ENCODE results near the gene CELA2B. TPM values are rescaled to one million over a fixed set of nuclear protein-coding genes. Genes with fewer than 3 reads are reported as not detected.
"Not testable (repeated sequence)": the region's sequence is repeated elsewhere in the genome, so short reads cannot be mapped to it uniquely, and the experiment has no call there.

CELA2B gene
- total RNA-seq, 1 donor from 2014 or later, result not detected

- H3K4me3 ChIP-seq, result no peak overlapping the region
- no peak overlapping the region for H3K27ac ChIP-seq
- DNase-seq, result no peak
- intact Hi-C loops (cut with DNase I), result no loop called here
- no peaks in the 10 kb centered on the region for H3K27me3 ChIP-seq
- TF ChIP-seq, protein P1, sequence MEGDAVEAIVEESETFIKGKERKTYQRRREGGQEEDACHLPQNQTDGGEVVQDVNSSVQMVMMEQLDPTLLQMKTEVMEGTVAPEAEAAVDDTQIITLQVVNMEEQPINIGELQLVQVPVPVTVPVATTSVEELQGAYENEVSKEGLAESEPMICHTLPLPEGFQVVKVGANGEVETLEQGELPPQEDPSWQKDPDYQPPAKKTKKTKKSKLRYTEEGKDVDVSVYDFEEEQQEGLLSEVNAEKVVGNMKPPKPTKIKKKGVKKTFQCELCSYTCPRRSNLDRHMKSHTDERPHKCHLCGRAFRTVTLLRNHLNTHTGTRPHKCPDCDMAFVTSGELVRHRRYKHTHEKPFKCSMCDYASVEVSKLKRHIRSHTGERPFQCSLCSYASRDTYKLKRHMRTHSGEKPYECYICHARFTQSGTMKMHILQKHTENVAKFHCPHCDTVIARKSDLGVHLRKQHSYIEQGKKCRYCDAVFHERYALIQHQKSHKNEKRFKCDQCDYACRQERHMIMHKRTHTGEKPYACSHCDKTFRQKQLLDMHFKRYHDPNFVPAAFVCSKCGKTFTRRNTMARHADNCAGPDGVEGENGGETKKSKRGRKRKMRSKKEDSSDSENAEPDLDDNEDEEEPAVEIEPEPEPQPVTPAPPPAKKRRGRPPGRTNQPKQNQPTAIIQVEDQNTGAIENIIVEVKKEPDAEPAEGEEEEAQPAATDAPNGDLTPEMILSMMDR (IDR thresholded peaks at IDR 0.05), result no peak
- no peaks in the 10 kb centered on the region for H3K4me1 ChIP-seq
- H3K9me3 ChIP-seq, result no peaks in the 10 kb centered on the region
- no peak for ATAC-seq
- H3K36me3 ChIP-seq, result no peaks in the 10 kb centered on the region
These were observed 3.3 kb upstream of the CELA2B start for GRCh38 chr1:15472587-15472986.

DNA sequence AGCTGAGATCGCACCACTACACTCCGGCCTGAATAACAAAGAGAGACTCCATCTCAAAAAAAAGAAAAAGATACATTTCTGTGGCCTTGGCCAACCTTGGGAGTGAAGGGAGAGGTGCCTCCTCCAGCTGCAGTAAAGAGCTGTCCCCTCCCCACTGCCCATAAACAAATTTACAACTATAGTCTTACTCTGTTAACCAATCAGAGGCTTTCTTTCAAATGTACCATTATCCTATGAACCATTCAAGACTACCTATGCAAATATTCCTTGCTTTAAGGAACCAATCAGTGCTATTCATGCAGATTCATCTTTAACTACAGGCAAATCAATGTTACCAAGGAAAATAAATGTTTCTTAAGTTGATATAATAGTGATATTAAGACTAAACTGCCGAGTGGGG, 1.0 kb downstream of the CELA2B start:
- intact Hi-C loops (cut with DNase I), result no loop called here
- no peaks in the 10 kb centered on the region for H3K9me3 ChIP-seq
- DNase-seq, result no peak
- ATAC-seq, result no peak
- H3K4me1 ChIP-seq, result no peaks in the 10 kb centered on the region
- no peak overlapping the region for H3K27ac ChIP-seq
- H3K36me3 ChIP-seq, result no peaks in the 10 kb centered on the region
- H3K4me3 ChIP-seq, result no peak overlapping the region
- H3K27me3 ChIP-seq, result no peaks in the 10 kb centered on the region
- TF ChIP-seq, protein P1 (IDR thresholded peaks at IDR 0.05), result no peak

GRCh38 chr1:15477646-15478212, 1.8 kb downstream of the CELA2B start:
- DNase-seq (no peak), ATAC-seq (peak; percentile 40)
- intact Hi-C loops (cut with DNase I), result no loop called here
- Histone ChIP-seq H3K27ac (no peak overlapping the region), H3K27me3 (no peaks in the 10 kb centered on the region), H3K36me3 (no peaks in the 10 kb centered on the region), H3K4me3 (no peak overlapping the region), H3K4me1 (no peaks in the 10 kb centered on the region), H3K9me3 (no peaks in the 10 kb centered on the region)
- TF ChIP-seq, protein P1 (IDR thresholded peaks at IDR 0.05), result no peak

GRCh38 chr1:15479654-15480347, 3.9 kb downstream of the CELA2B start:
- intact Hi-C loops (cut with DNase I), result no loop called here
- ATAC-seq (no peak), DNase-seq (no peak)
- TF ChIP-seq, protein P1 (IDR thresholded peaks at IDR 0.05), result no peak
- Histone ChIP-seq H3K27ac (no peak overlapping the region), H3K4me3 (no peak overlapping the region), H3K4me1 (no peaks in the 10 kb centered on the region), H3K9me3 (no peaks in the 10 kb centered on the region), H3K36me3 (no peaks in the 10 kb centered on the region), H3K27me3 (no peaks in the 10 kb centered on the region)

- H3K9me3 ChIP-seq; H3K27ac ChIP-seq; H3K36me3 ChIP-seq; intact Hi-C loops (cut with DNase I); H3K4me3 ChIP-seq; H3K27me3 ChIP-seq; H3K4me1 ChIP-seq; ATAC-seq; DNase-seq: not testable (repeated sequence)
These were observed 6.6 kb downstream of the CELA2B start for GRCh38 chr1:15482455-15482854.

GRCh38 chr1:15482983-15483543, 7.2 kb downstream of the CELA2B start:
- intact Hi-C loops (cut with DNase I); H3K4me3 ChIP-seq; DNase-seq; H3K9me3 ChIP-seq; H3K27me3 ChIP-seq; H3K27ac ChIP-seq; H3K4me1 ChIP-seq; H3K36me3 ChIP-seq: not testable (repeated sequence)
- peak; percentile 14 for ATAC-seq
